ENCODE measurements around the gene STEAP1B. TPM values are rescaled to one million over a fixed set of nuclear protein-coding genes. Genes with fewer than 3 reads are reported as not detected.

Gene STEAP1B
- polyA plus RNA-seq, 2 donors: 0.18 to 0.63 TPM

DNA sequence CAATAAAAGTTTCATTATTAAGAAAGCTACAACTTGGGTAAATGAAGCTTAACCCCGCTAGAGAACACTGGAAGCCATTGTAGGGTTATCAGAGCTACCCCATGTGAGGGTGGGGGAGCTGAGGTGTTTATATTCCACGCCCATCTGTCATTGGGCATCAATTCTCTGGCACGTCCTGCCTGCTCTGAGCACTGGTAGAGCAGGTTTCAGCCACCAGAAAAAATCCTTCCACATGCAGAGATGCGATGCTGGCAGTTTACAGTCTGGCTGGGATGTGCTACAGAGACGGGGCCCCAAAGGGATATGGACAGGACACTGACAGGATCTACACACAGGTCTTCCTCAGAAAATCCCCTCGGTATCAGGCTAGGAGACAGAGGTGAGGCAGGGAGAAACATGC lies 127.1 kb downstream of the STEAP1B start:
- Histone ChIP-seq H3K4me1 (ENCODE audit: control insufficient read depth in 2 of 2, insufficient read depth in 2 of 2, low read length in 1 of 2) (no peaks in the 10 kb centered on the region), H3K27me3 (ENCODE audit: control insufficient read depth in 1 of 2, insufficient read depth in 2 of 2, low read length in 2 of 2) (no peaks in the 10 kb centered on the region), H3K9me3 (ENCODE audit: control insufficient read depth in 2 of 2, insufficient read depth in 1 of 2, low read depth in 1 of 2, low read length in 1 of 2) (no peaks in the 10 kb centered on the region), H3K36me3 (ENCODE audit: control insufficient read depth in 2 of 2, insufficient read depth in 2 of 2, low read length in 1 of 2) (no peaks in the 10 kb centered on the region), H3K27ac (ENCODE audit: low read depth in 2 of 2, low read length in 1 of 2) (peak overlapping the region in 1 of 2 donors; percentile 55), H3K4me3 (ENCODE audit: low read depth in 1 of 2, low read length in 2 of 2) (no peak overlapping the region)
- WGBS, 2 donors: 33 to 50% methylated on average over 6 of the region's 6 CpGs

DNA sequence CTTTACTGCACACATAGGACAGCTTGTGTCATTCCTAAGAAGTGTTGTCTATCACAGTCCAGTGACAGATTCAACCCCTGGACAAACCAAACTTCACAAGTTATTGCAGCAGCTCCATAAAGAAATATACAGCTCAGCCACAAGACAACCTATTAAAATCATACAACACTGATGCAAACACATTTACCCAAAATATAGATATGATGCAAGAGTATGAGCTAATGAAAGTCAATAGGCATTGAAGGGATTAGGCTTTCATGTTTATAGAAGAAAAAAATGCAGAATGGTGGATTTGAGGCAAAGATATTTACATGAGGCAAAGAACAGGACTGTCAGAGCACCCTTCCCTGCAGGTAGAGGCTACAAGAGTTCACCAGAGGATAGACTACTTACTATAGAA lies 128.1 kb downstream of the STEAP1B start:
- no peak overlapping the region for H3K27ac ChIP-seq (ENCODE audit: low read depth in 2 of 2, low read length in 1 of 2)
- no peaks in the 10 kb centered on the region for H3K9me3 ChIP-seq (ENCODE audit: control insufficient read depth in 2 of 2, insufficient read depth in 1 of 2, low read depth in 1 of 2, low read length in 1 of 2)
- no peaks in the 10 kb centered on the region for H3K36me3 ChIP-seq (ENCODE audit: control insufficient read depth in 2 of 2, insufficient read depth in 2 of 2, low read length in 1 of 2)
- no peaks in the 10 kb centered on the region for H3K27me3 ChIP-seq (ENCODE audit: control insufficient read depth in 1 of 2, insufficient read depth in 2 of 2, low read length in 2 of 2)
- no peak overlapping the region for H3K4me3 ChIP-seq (ENCODE audit: low read depth in 1 of 2, low read length in 2 of 2)
- no peaks in the 10 kb centered on the region for H3K4me1 ChIP-seq (ENCODE audit: control insufficient read depth in 2 of 2, insufficient read depth in 2 of 2, low read length in 1 of 2)

Other genes with a start within 250 kb of the STEAP1B start
- 1 to 10 TPM; 6.6 to 6.7 TPM for gene RAPGEF5, start 143.0 kb downstream of the STEAP1B start, polyA plus RNA-seq
- gene IL6, start 227.0 kb upstream of the STEAP1B start, polyA plus RNA-seq: under 1 TPM; 0.22 to 0.44 TPM

Measured in esophagus (tissue), 2 donors.